H1 (cell line): ENCODE measurements around the gene ATP13A2. TPM values are rescaled to one million over a fixed set of nuclear protein-coding genes. Genes with fewer than 3 reads are reported as not detected.

Experiments used
- BCL11A ChIP-seq, 2 experiments: IDR thresholded peaks; one replicate each; pipeline ENCODE4 v1.6.1; 2011; ENCODE audit warnings: low read depth in 2 of 2, low read length in 2 of 2, mild to moderate bottlenecking in 2 of 2
- CBX8 ChIP-seq: fragments of 300-800, 300-1000 bp; sonication (generic); IDR thresholded peaks from 2 replicates; pipeline ENCODE4 v1.7.1; 2016; ENCODE audit warnings: low read depth, low read length, borderline replicate concordance
- JUND ChIP-seq: IDR thresholded peaks from 2 replicates; pipeline ENCODE4 v1.6.1; 2011; ENCODE audit warnings: mild to moderate bottlenecking, improper control_type of control experiment, low read length
- KDM4A ChIP-seq: IDR thresholded peaks from one replicate; pipeline ENCODE4 v1.7.1; 2012; ENCODE audit warnings: low read depth, mild to moderate bottlenecking, moderate library complexity, low read length, inconsistent platforms; ENCODE audit not compliant: severe bottlenecking
- PHF8 ChIP-seq: fragments of 200-600 bp; sonication (generic); conservative IDR thresholded peaks from 2 replicates; pipeline ENCODE4 v1.7.1; 2012; ENCODE audit warnings: low read depth, mild to moderate bottlenecking, inconsistent platforms, low read length, moderate library complexity
- RNF2 ChIP-seq: fragments of 200-900, 300-1000 bp; sonication (generic); IDR thresholded peaks from 2 replicates; pipeline ENCODE4 v1.7.1; 2016; ENCODE audit warnings: borderline replicate concordance, low read depth, mild to moderate bottlenecking, antibody characterized with exemption, low read length; ENCODE audit not compliant: poor library complexity, severe bottlenecking; ENCODE audit errors: missing control alignments
- SAP30 ChIP-seq: fragments of 300-600 bp; sonication (generic); IDR thresholded peaks from 2 replicates; pipeline ENCODE4 v1.7.1; 2012; ENCODE audit warnings: low read length, moderate library complexity, mild to moderate bottlenecking, inconsistent platforms; ENCODE audit not compliant: insufficient read depth, insufficient replicate concordance
- SP2 ChIP-seq: IDR thresholded peaks from 2 replicates; pipeline ENCODE4 v1.6.1; 2012; ENCODE audit warnings: mild to moderate bottlenecking, low read length, inconsistent platforms
- SP4 ChIP-seq: IDR thresholded peaks from 2 replicates; pipeline ENCODE4 v1.6.1; 2012; ENCODE audit warnings: low read length, inconsistent platforms
- polyA plus RNA-seq, 7 experiments: library from polyadenylated mRNA; depleted of rRNA in 3 of 7; stranded (reverse) in 5 of 7; unstranded in 2 of 7; fragments of >200 nt in 5 of 7; fragments of 200-250 nt in 2 of 7; gene quantifications; 1 replicate in 5 of 7; 2 replicates in 1 of 7; 4 replicates in 1 of 7; pipeline versions ENCODE4 v1.2.1 to v1.2.3, GENCODE V29; 2011 to 2013; ENCODE audit warnings: missing spikeins in 2 of 7, mixed read lengths in 2 of 7
- total RNA-seq: library from RNA; stranded (reverse); fragmentation: NEBNext Ultra II Directional; extraction: Animal tissue kit (Norgen Biotek cat#: 25700); gene quantifications from 2 replicates; pipeline ENCODE4 v1.2.1, GENCODE V29; 2021
- TF ChIP-seq, protein P1 (sequence below): fragments of 300-600 bp; sonication (generic); IDR thresholded peaks from 2 replicates; pipeline ENCODE4 v1.7.1; 2012; ENCODE audit warnings: low read length, moderate library complexity, mild to moderate bottlenecking, inconsistent platforms; ENCODE audit not compliant: insufficient replicate concordance

ATP13A2 gene
- total and polyA plus RNA-seq, 2 of the 8 experiments (the other 6 are each of a cell fraction or from before 2014, with no cell fraction given) = 82.1 to 83.6 TPM

DNA sequence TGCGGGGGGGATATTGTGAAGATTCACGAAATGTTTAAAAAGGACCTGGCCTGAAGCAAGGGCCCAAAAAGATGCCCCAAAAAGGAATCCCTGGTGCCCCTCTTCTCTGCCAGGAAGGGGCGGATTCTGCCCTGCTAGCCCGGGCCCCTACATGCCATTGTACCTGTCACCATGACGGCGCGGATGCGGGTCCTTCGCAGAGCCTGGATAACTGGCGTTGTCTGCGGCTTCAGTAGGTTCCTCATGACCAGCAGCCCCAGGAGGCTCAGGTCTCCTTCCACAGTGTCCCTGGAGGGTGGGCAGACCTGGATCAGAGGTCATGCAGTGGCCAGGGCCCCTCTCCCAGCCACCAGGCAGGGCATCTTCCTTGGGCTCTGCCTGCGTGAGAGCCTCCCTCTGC is 20.2 kb downstream of the ATP13A2 start (continued):
- TF ChIP-seq, protein P1, sequence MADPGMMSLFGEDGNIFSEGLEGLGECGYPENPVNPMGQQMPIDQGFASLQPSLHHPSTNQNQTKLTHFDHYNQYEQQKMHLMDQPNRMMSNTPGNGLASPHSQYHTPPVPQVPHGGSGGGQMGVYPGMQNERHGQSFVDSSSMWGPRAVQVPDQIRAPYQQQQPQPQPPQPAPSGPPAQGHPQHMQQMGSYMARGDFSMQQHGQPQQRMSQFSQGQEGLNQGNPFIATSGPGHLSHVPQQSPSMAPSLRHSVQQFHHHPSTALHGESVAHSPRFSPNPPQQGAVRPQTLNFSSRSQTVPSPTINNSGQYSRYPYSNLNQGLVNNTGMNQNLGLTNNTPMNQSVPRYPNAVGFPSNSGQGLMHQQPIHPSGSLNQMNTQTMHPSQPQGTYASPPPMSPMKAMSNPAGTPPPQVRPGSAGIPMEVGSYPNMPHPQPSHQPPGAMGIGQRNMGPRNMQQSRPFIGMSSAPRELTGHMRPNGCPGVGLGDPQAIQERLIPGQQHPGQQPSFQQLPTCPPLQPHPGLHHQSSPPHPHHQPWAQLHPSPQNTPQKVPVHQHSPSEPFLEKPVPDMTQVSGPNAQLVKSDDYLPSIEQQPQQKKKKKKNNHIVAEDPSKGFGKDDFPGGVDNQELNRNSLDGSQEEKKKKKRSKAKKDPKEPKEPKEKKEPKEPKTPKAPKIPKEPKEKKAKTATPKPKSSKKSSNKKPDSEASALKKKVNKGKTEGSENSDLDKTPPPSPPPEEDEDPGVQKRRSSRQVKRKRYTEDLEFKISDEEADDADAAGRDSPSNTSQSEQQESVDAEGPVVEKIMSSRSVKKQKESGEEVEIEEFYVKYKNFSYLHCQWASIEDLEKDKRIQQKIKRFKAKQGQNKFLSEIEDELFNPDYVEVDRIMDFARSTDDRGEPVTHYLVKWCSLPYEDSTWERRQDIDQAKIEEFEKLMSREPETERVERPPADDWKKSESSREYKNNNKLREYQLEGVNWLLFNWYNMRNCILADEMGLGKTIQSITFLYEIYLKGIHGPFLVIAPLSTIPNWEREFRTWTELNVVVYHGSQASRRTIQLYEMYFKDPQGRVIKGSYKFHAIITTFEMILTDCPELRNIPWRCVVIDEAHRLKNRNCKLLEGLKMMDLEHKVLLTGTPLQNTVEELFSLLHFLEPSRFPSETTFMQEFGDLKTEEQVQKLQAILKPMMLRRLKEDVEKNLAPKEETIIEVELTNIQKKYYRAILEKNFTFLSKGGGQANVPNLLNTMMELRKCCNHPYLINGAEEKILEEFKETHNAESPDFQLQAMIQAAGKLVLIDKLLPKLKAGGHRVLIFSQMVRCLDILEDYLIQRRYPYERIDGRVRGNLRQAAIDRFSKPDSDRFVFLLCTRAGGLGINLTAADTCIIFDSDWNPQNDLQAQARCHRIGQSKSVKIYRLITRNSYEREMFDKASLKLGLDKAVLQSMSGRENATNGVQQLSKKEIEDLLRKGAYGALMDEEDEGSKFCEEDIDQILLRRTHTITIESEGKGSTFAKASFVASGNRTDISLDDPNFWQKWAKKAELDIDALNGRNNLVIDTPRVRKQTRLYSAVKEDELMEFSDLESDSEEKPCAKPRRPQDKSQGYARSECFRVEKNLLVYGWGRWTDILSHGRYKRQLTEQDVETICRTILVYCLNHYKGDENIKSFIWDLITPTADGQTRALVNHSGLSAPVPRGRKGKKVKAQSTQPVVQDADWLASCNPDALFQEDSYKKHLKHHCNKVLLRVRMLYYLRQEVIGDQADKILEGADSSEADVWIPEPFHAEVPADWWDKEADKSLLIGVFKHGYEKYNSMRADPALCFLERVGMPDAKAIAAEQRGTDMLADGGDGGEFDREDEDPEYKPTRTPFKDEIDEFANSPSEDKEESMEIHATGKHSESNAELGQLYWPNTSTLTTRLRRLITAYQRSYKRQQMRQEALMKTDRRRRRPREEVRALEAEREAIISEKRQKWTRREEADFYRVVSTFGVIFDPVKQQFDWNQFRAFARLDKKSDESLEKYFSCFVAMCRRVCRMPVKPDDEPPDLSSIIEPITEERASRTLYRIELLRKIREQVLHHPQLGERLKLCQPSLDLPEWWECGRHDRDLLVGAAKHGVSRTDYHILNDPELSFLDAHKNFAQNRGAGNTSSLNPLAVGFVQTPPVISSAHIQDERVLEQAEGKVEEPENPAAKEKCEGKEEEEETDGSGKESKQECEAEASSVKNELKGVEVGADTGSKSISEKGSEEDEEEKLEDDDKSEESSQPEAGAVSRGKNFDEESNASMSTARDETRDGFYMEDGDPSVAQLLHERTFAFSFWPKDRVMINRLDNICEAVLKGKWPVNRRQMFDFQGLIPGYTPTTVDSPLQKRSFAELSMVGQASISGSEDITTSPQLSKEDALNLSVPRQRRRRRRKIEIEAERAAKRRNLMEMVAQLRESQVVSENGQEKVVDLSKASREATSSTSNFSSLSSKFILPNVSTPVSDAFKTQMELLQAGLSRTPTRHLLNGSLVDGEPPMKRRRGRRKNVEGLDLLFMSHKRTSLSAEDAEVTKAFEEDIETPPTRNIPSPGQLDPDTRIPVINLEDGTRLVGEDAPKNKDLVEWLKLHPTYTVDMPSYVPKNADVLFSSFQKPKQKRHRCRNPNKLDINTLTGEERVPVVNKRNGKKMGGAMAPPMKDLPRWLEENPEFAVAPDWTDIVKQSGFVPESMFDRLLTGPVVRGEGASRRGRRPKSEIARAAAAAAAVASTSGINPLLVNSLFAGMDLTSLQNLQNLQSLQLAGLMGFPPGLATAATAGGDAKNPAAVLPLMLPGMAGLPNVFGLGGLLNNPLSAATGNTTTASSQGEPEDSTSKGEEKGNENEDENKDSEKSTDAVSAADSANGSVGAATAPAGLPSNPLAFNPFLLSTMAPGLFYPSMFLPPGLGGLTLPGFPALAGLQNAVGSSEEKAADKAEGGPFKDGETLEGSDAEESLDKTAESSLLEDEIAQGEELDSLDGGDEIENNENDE = no peak
- TF ChIP-seq SP4 (no peak), BCL11A (IDR thresholded peaks at IDR 0.05; ENCODE audit: low read depth in 2 of 2, low read length in 2 of 2) (no peak), JUND (no peak), RNF2 (no peak), SP2 (no peak), SAP30 (no peak), PHF8 (no peak), CBX8 (no peak), KDM4A (no peak)
- TF ChIP-seq, all 59 proteins: peak for 0
